Measurements from ENCODE around the gene GNB1. TPM values are rescaled to one million over a fixed set of nuclear protein-coding genes. Genes with fewer than 3 reads are reported as not detected.
"Not testable (repeated sequence)": the region's sequence is repeated elsewhere in the genome, so short reads cannot be mapped to it uniquely, and the experiment has no call there.

Gene GNB1
- 405 TPM for polyA plus RNA-seq (2013, experiment 1 of 2; ENCODE audit: insufficient read length)
- 422 TPM for polyA plus RNA-seq (2013, experiment 2 of 2; ENCODE audit: insufficient read length)

- peak; percentile 92 for DNase-seq
Observed at GRCh38 chr1:1890506-1891348, at the start of gene GNB1. GNB1 (minus strand) TSS chr1:1891087; CDS start chr1:1825453, 65,634 bp downstream.

GRCh38 chr1:1940123-1940425 is 49.2 kb upstream of the GNB1 start:
- DNase-seq, result no peak

- DNase-seq, result no peak
Observed at GRCh38 chr1:1939296-1940122, 48.6 kb upstream of the GNB1 start.

- no peak for DNase-seq
Observed at GRCh38 chr1:1938613-1939295, 47.9 kb upstream of the GNB1 start.

- no peak for DNase-seq
Observed at GRCh38 chr1:1938276-1938573, 47.3 kb upstream of the GNB1 start.

GRCh38 chr1:1937549-1938275 is 46.8 kb upstream of the GNB1 start:
- DNase-seq, result no peak

GRCh38 chr1:1937061-1937460 is 46.2 kb upstream of the GNB1 start:
- DNase-seq, result no peak

- DNase-seq, result not testable (repeated sequence)
Observed at GRCh38 chr1:1934848-1935247, 44.0 kb upstream of the GNB1 start.

- DNase-seq, result no peak
Observed at GRCh38 chr1:1929639-1930545, 39.0 kb upstream of the GNB1 start.

GRCh38 chr1:1929102-1929638 is 38.3 kb upstream of the GNB1 start:
- no peak for DNase-seq

- DNase-seq, result no peak
Observed at GRCh38 chr1:1928231-1929101, 37.6 kb upstream of the GNB1 start.

GRCh38 chr1:1927751-1928150 is 36.9 kb upstream of the GNB1 start:
- no peak for DNase-seq

- DNase-seq, result no peak
Observed at GRCh38 chr1:1926886-1927660, 36.2 kb upstream of the GNB1 start.

- no peak for DNase-seq
Observed at GRCh38 chr1:1926346-1926811, 35.5 kb upstream of the GNB1 start.

- no peak for DNase-seq
Observed at GRCh38 chr1:1925437-1926345, 34.8 kb upstream of the GNB1 start.

- no peak for DNase-seq
Observed at GRCh38 chr1:1924849-1925248, 34.0 kb upstream of the GNB1 start.

- DNase-seq, result no peak
Observed at GRCh38 chr1:1924386-1924785, 33.5 kb upstream of the GNB1 start.
